K562 (cell line): ENCODE measurements around the gene MEFV. TPM values are rescaled to one million over a fixed set of nuclear protein-coding genes. Genes with fewer than 3 reads are reported as not detected.

ENCODE experiments used
- CBX3 ChIP-seq, 2 experiments: IDR thresholded peaks; 1 replicate in 1 of 2; 2 replicates in 1 of 2; pipeline ENCODE4 v1.6.1; 2012; ENCODE audit warnings: inconsistent platforms in 2 of 2, low read length in 2 of 2, borderline replicate concordance in 1 of 2, control low read depth in 1 of 2
- ESRRA ChIP-seq: fragments of 450-650 bp; IDR thresholded peaks from 2 replicates; pipeline ENCODE4 v1.6.1; 2014; ENCODE audit warnings: low read depth, mild to moderate bottlenecking, moderate library complexity, borderline replicate concordance
- ETS1 ChIP-seq: conservative IDR thresholded peaks from 2 replicates; pipeline ENCODE4 v1.6.1; 2011; ENCODE audit warnings: low read depth, mild to moderate bottlenecking, low read length; ENCODE audit not compliant: control insufficient read depth
- FIP1L1 ChIP-seq: fragments of 200-400 bp; formaldehyde crosslinking; IDR thresholded peaks from 2 replicates; pipeline ENCODE4 v1.6.1; 2018; ENCODE audit warnings: mild to moderate bottlenecking, low read depth, low read length; ENCODE audit not compliant: poor library complexity, severe bottlenecking
- GTF2B ChIP-seq: IDR thresholded peaks from 2 replicates; pipeline ENCODE4 v1.6.1; 2011; ENCODE audit not compliant: insufficient read length; ENCODE audit errors: extremely low read depth
- MTF1 ChIP-seq: fragments of 250-450 bp; sonication (Bioruptor Pico); IDR thresholded peaks from 2 replicates; pipeline ENCODE4 v1.9.0; 2021; ENCODE audit warnings: moderate library complexity, mild to moderate bottlenecking, inconsistent platforms, borderline replicate concordance
- NEUROD1 ChIP-seq: fragments of 150-350 bp; IDR thresholded peaks from 2 replicates; pipeline ENCODE4 v1.6.1; 2014; ENCODE audit warnings: borderline replicate concordance, low read length, low read depth; ENCODE audit not compliant: partially characterized antibody
- SMAD1 ChIP-seq: fragments of 150-350 bp; IDR thresholded peaks from 2 replicates; pipeline ENCODE4 v1.6.1; 2014; ENCODE audit warnings: low read length, low read depth; ENCODE audit not compliant: partially characterized antibody
- SMAD4 ChIP-seq: fragments of 250-450 bp; sonication (Bioruptor Pico); conservative IDR thresholded peaks from 2 replicates; pipeline ENCODE4 v1.8.0; 2021; ENCODE audit warnings: inconsistent platforms, mild to moderate bottlenecking, moderate library complexity
- SNIP1 ChIP-seq: fragments of 450-650 bp; IDR thresholded peaks from 2 replicates; pipeline ENCODE4 v1.7.1; 2017; ENCODE audit warnings: low read depth, mild to moderate bottlenecking
- USF2 ChIP-seq: sonication (generic); formaldehyde crosslinking; IDR thresholded peaks from 2 replicates; pipeline ENCODE4 v1.5.0; 2020; ENCODE audit warnings: missing genetic modification reagents
- ZBTB9 ChIP-seq: fragments of 450-650 bp; formaldehyde crosslinking; IDR thresholded peaks from 2 replicates; pipeline ENCODE4 v1.4.0; 2020; ENCODE audit warnings: mild to moderate bottlenecking, moderate library complexity
- ZNF551 ChIP-seq: fragments of 250-450 bp; sonication (Bioruptor Pico); IDR thresholded peaks from 2 replicates; pipeline ENCODE4 v1.5.0; 2021; ENCODE audit warnings: mild to moderate bottlenecking, moderate library complexity
- ZSCAN29 ChIP-seq: fragments of 450-650 bp; IDR thresholded peaks from 2 replicates; pipeline ENCODE4 v1.6.1; 2017
- polyA plus RNA-seq, 8 experiments: library from polyadenylated mRNA; depleted of rRNA in 4 of 8; stranded (reverse) in 5 of 8; unstranded in 3 of 8; fragments of >200 nt; fragmentation: Nextera tagmentation in 2 of 8; fragmentation: Illumina TruSeq in 1 of 8; extraction: Ambion mirVana in 2 of 8; extraction: Trizol in 1 of 8; gene quantifications; 2 replicates each; pipeline versions ENCODE4 v1.2.1 to v1.2.3, GENCODE V29; 2011 to 2014; ENCODE audit warnings: inconsistent platforms in 1 of 8, missing spikeins in 1 of 8
- total RNA-seq, 7 experiments: library from RNA; depleted of rRNA in 6 of 7; stranded (reverse); fragments of >200 nt in 6 of 7; fragmentation: Illumina TruSeq in 2 of 7; extraction: Trizol in 2 of 7; gene quantifications; 2 replicates each; pipeline versions ENCODE4 v1.2.1 to v1.2.3, GENCODE V29; 2011 to 2021; ENCODE audit warnings: low replicate concordance in 1 of 7
- TF ChIP-seq, protein P1 (sequence below): fragments of 250-450 bp; sonication (Bioruptor Pico); IDR thresholded peaks from 2 replicates; pipeline ENCODE4 v1.5.0; 2021
- TF ChIP-seq, protein P2 (sequence below): fragments of 450-650 bp; IDR thresholded peaks from 2 replicates; pipeline ENCODE4 v1.6.1; 2016; ENCODE audit warnings: borderline replicate concordance

The MEFV gene
- total and polyA plus RNA-seq, 9 of the 15 experiments (the other 6 are each of a cell fraction or from before 2014, with no cell fraction given) = 0.14 TPM; not detected in 8

DNA sequence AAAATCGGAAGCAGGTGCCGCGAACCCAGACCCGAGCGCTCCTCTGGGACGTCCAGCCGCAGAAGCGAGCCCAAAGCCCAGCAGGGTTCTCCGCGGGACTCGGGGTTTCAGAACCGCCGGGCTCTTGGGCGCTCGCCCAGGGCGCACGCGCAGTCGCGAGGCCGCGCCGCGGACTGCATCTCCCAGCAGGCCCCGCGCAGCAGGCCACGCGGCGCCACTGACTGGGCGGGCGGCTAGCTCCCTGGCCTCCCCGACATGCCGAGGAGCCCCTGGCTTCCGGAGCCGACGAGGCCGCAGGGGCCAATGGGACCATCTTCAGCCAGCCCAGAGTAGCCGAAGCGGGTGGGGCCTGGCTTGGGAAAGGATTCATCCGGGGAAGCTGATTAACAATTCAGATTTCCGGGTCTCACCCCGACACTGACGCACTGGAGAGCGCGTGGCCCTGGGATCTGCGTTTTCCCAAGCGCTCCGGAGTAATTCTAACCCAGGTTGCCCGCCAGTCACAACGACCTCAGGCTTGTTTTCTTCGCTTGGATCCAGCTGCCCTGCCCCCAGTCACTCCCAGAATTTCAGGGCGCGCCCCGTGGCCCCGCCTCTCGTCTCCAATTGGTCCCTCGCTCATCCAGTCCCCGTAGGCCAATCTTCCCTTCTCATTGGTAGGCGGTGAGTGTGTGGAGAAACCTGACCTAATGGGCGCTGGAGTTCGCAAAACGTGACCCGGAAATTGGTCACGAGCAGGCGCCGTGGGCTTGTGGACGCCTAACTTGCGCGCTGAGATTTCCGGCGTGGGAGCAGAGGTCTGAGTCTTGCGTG, 26.5 kb upstream of the MEFV start, which contains the start of gene ZNF263 (continued):
- TF ChIP-seq ZBTB9 (CRISPR knock-in tag) (peak; percentile 95), GTF2B (no peak), ZSCAN29 (no peak), SMAD1 (peak; percentile 10), NEUROD1 (no peak), SNIP1 (no peak), MTF1 (CRISPR knock-in tag) (no peak), ETS1 (peak; percentile 92), CBX3 (IDR thresholded peaks at IDR 0.05; ENCODE audit: borderline replicate concordance in 1 of 2, low read length in 2 of 2) (peak in 1 of 2 experiments; percentile 50; a peak in 1 of 3 replicates), ESRRA (no peak), USF2 (CRISPR knock-in tag) (peak; percentile 88), SMAD4 (CRISPR knock-in tag) (no peak; the same call in 1 of the 2 replicates), FIP1L1 (peak; percentile 39), ZNF551 (CRISPR knock-in tag) (no peak)
- TF ChIP-seq, protein P1, sequence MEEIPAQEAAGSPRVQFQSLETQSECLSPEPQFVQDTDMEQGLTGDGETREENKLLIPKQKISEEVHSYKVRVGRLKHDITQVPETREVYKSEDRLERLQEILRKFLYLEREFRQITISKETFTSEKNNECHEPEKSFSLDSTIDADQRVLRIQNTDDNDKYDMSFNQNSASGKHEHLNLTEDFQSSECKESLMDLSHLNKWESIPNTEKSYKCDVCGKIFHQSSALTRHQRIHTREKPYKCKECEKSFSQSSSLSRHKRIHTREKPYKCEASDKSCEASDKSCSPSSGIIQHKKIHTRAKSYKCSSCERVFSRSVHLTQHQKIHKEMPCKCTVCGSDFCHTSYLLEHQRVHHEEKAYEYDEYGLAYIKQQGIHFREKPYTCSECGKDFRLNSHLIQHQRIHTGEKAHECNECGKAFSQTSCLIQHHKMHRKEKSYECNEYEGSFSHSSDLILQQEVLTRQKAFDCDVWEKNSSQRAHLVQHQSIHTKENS (CRISPR knock-in tag) = no peak
- TF ChIP-seq, protein P2, sequence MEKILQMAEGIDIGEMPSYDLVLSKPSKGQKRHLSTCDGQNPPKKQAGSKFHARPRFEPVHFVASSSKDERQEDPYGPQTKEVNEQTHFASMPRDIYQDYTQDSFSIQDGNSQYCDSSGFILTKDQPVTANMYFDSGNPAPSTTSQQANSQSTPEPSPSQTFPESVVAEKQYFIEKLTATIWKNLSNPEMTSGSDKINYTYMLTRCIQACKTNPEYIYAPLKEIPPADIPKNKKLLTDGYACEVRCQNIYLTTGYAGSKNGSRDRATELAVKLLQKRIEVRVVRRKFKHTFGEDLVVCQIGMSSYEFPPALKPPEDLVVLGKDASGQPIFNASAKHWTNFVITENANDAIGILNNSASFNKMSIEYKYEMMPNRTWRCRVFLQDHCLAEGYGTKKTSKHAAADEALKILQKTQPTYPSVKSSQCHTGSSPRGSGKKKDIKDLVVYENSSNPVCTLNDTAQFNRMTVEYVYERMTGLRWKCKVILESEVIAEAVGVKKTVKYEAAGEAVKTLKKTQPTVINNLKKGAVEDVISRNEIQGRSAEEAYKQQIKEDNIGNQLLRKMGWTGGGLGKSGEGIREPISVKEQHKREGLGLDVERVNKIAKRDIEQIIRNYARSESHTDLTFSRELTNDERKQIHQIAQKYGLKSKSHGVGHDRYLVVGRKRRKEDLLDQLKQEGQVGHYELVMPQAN = peak; percentile 72; the same call in 1 of the 2 replicates
